Body of pancreas (tissue), 4 donors: ENCODE results near the gene ITPKC. TPM values are rescaled to one million over a fixed set of nuclear protein-coding genes. Genes with fewer than 3 reads are reported as not detected.
"Not testable (repeated sequence)": the region's sequence is repeated elsewhere in the genome, so short reads cannot be mapped to it uniquely, and the experiment has no call there.

Experiments
- ATAC-seq: fragments of 150-250 bp; one replicate; pipeline ENCODE4 v1.9.1; 2016
- DNase-seq, 4 donors: peaks; one replicate each; pipeline ENCODE4 v3.0.0-alpha.2; 2019
- H3K27ac ChIP-seq, 4 donors: fragments of 200-600 bp; sonication (generic); 1 replicate in 3 of 4; 2 replicates in 1 of 4; pipeline versions ENCODE4 v1.5.1 to v1.6.1; 2016 to 2019; ENCODE audit warnings: mild to moderate bottlenecking in 1 of 4, mixed read lengths in 1 of 4, moderate library complexity in 1 of 4
- H3K27me3 ChIP-seq, 2 donors: fragments of 200-600 bp; sonication (generic); one replicate each; pipeline ENCODE4 v1.6.0; 2016; ENCODE audit warnings: mild to moderate bottlenecking in 1 of 2
- H3K36me3 ChIP-seq, 2 donors: fragments of 200-600 bp; sonication (generic); replicated peaks in 1 of 2; 2 replicates each; pipeline ENCODE4 v1.5.1; 2016; ENCODE audit warnings: low read depth in 2 of 2; ENCODE audit not compliant: insufficient read depth in 1 of 2
- H3K4me1 ChIP-seq: fragments of 200-600 bp; sonication (generic); one replicate; pipeline ENCODE4 v1.6.0; 2016
- H3K4me3 ChIP-seq, 2 donors: fragments of 200-600 bp; sonication (generic); 1 replicate in 1 of 2; 2 replicates in 1 of 2; pipeline ENCODE4 v1.5.1; 2016 to 2019
- H3K9me3 ChIP-seq, 3 donors: fragments of 200-600 bp; sonication (generic); 1 replicate in 2 of 3; 2 replicates in 1 of 3; pipeline ENCODE4 v1.5.1; 2016
- POLR2A ChIP-seq, 3 donors: fragments of 450-650 bp; IDR thresholded peaks; one replicate each; pipeline ENCODE4 v1.6.1; 2016; ENCODE audit warnings: antibody characterized with exemption in 3 of 3, mild to moderate bottlenecking in 2 of 3
- WGBS, 2 donors: methylation state at CpG; one replicate each; pipeline ENCODE4 v1.1.5; 2017; 5-methylcytosine and 5-hydroxymethylcytosine counted together
- intact Hi-C: fragments of 100-400 bp; cut with DNase I; formaldehyde crosslinking; loops from one replicate; pipeline ENCODE4 v1.15.1; 2023
- total RNA-seq, 2 donors: library from RNA; depleted of rRNA; stranded (reverse); fragments of >200 nt; gene quantifications; one replicate each; pipeline ENCODE4 v1.1.0, GENCODE V29; 2016
- TF ChIP-seq, protein P1 (sequence below), 7 experiments: fragments of 450-650 bp in 4 of 7; fragments of 200-600 bp in 3 of 7; sonication (generic) in 3 of 7; IDR thresholded peaks; one replicate each; pipeline ENCODE4 v1.5.1; 2016 to 2019; ENCODE audit warnings: antibody characterized with exemption in 7 of 7

The ITPKC gene
- total RNA-seq, 2 donors from 2014 or later: 14.0 to 27.7 TPM

DNA sequence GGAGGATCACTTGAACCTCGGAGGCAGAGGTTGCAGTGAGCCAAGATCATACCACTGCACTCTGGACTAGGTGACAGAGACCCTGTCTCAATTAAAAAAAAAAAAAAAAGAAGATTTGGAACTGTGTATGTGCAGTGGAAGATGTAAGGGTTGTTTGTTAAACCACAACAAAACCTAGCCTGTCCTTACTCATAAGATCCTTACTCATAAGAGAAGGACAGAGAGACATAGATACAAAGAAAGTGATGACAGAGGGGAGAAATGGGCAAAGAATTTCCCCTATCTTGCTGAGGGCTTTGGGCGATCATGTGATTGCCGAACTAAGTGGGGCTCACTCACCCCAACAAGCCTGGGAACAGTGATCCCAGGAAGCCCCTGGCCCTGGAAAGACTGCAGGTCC, 7.9 kb downstream of the ITPKC start:
- no peak for ATAC-seq
- TF ChIP-seq, protein P1, sequence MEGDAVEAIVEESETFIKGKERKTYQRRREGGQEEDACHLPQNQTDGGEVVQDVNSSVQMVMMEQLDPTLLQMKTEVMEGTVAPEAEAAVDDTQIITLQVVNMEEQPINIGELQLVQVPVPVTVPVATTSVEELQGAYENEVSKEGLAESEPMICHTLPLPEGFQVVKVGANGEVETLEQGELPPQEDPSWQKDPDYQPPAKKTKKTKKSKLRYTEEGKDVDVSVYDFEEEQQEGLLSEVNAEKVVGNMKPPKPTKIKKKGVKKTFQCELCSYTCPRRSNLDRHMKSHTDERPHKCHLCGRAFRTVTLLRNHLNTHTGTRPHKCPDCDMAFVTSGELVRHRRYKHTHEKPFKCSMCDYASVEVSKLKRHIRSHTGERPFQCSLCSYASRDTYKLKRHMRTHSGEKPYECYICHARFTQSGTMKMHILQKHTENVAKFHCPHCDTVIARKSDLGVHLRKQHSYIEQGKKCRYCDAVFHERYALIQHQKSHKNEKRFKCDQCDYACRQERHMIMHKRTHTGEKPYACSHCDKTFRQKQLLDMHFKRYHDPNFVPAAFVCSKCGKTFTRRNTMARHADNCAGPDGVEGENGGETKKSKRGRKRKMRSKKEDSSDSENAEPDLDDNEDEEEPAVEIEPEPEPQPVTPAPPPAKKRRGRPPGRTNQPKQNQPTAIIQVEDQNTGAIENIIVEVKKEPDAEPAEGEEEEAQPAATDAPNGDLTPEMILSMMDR (IDR thresholded peaks at IDR 0.05): no peak
- TF ChIP-seq POLR2A (IDR thresholded peaks at IDR 0.05): no peak
- H3K27me3 ChIP-seq: no peaks in the 10 kb centered on the region
- peaks cover 0 to 18% of the 10 kb centered on the region in 2 donors for H3K36me3 ChIP-seq
- intact Hi-C loops: no loop called here
- 87 to 90% methylated on average over 3 of the region's 3 CpGs for WGBS, 2 donors
- DNase-seq: no peak
- H3K4me3 ChIP-seq: no peak overlapping the region
- H3K9me3 ChIP-seq: no peaks in the 10 kb centered on the region
- no peak overlapping the region for H3K27ac ChIP-seq
- peaks cover 29% of the 10 kb centered on the region for H3K4me1 ChIP-seq

DNA sequence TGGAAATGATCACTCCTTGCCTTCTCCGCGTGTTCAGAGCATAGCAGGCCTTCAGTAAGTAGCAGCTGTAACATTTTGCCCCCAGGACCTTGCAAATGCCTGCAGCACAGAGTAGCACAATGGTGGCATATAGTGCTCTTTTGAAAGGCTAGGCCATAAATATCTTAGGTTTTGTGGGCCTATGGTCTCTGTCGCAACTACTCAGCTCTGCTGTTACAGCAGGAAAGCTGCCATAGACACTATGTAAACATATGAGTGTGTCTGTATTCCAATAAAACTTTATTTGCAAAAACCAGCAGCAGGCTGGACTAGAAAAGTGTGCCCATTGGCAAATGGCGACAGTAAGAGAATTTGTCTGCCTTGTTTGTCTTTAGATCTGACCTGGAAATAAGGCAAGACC, 9.4 kb downstream of the ITPKC start:
- Histone ChIP-seq H3K27me3 (no peaks in the 10 kb centered on the region), H3K4me1 (peaks cover 14% of the 10 kb centered on the region), H3K4me3 (no peak overlapping the region), H3K36me3 (peaks cover 5 to 26% of the 10 kb centered on the region in 2 donors), H3K27ac (no peak overlapping the region), H3K9me3 (no peaks in the 10 kb centered on the region)
- intact Hi-C loops: no loop called here
- no peak for DNase-seq
- no peak for TF ChIP-seq POLR2A (IDR thresholded peaks at IDR 0.05)
- no peak for ATAC-seq
- WGBS, 2 donors: 85 to 100% methylated on average over 4 of the region's 4 CpGs

DNA sequence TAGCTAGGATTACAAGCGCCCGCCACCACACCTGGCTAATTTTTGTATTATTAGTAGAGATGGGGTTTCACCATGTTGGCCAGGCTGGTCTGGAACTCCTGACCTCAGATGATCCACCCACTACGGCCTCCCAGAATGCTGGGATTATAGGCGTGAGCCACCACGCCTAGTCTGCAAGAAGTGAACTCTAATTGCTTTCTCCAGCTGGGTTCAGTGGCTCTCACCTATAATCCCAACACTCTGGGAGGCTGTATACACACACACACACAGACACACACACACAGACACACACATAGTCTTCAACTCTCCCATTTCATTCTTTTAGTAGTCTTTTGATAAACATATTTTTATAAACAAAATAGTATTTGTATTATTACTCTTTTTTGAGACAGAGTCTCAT, 13.2 kb downstream of the ITPKC start:
- peaks cover 15 to 32% of the 10 kb centered on the region in 2 donors for H3K36me3 ChIP-seq
- WGBS, 2 donors: 89 to 94% methylated on average over 5 of the region's 5 CpGs
- H3K9me3 ChIP-seq, ATAC-seq, H3K27me3 ChIP-seq, DNase-seq, H3K27ac ChIP-seq, H3K4me1 ChIP-seq, intact Hi-C loops, H3K4me3 ChIP-seq: not testable (repeated sequence)

- intact Hi-C loops, H3K27ac ChIP-seq, ATAC-seq, H3K9me3 ChIP-seq, DNase-seq, H3K27me3 ChIP-seq, H3K4me1 ChIP-seq, H3K4me3 ChIP-seq: not testable (repeated sequence)
- peaks cover 15 to 39% of the 10 kb centered on the region in 2 donors for H3K36me3 ChIP-seq
- WGBS, 2 donors: 90 to 94% methylated on average over 16 of the region's 16 CpGs
These were observed 15.4 kb downstream of the ITPKC start for GRCh38 chr19:40732304-40732703.

DNA sequence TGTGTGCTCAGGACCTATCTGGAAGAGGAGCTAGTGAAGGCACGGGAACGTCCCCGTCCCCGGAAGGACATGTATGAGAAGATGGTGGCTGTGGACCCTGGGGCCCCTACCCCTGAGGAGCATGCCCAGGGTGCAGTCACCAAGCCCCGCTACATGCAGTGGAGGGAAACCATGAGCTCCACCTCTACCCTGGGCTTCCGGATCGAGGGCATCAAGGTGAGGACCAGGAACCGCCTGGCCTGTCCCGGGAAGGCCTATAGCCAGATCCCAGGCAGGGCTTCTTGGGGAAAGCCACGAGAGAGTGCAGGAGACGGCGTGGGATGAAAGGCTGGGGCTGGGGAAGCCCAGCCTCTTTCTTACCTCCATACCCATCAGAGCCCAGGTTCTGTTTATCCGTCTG, 16.2 kb downstream of the ITPKC start:
- H3K36me3 ChIP-seq: peaks cover 15 to 39% of the 10 kb centered on the region in 2 donors
- ATAC-seq (no peak), DNase-seq (no peak)
- intact Hi-C loops: no loop called here
- H3K4me3 ChIP-seq: no peak overlapping the region
- H3K9me3 ChIP-seq: no peaks in the 10 kb centered on the region
- 93% methylated on average over 13 of the region's 13 CpGs for WGBS, 2 donors
- TF ChIP-seq POLR2A (IDR thresholded peaks at IDR 0.05): no peak
- TF ChIP-seq, protein P1 (IDR thresholded peaks at IDR 0.05): no peak
- H3K27ac ChIP-seq: no peak overlapping the region
- no peaks in the 10 kb centered on the region for H3K4me1 ChIP-seq
- no peaks in the 10 kb centered on the region for H3K27me3 ChIP-seq

- no peaks in the 10 kb centered on the region for H3K4me1 ChIP-seq
- DNase-seq: no peak
- no peak for TF ChIP-seq POLR2A (IDR thresholded peaks at IDR 0.05)
- TF ChIP-seq, protein P1 (IDR thresholded peaks at IDR 0.05): no peak
- H3K27ac ChIP-seq: no peak overlapping the region
- H3K4me3 ChIP-seq: no peak overlapping the region
- H3K36me3 ChIP-seq: peaks cover 15 to 40% of the 10 kb centered on the region in 2 donors
- no peaks in the 10 kb centered on the region for H3K9me3 ChIP-seq
- intact Hi-C loops: no loop called here
- no peaks in the 10 kb centered on the region for H3K27me3 ChIP-seq
- no peak for ATAC-seq
- WGBS, 2 donors: 92 to 93% methylated on average over 8 to 11 of the region's 11 CpGs
These were observed 18.3 kb downstream of the ITPKC start for GRCh38 chr19:40735013-40735771.
